Epithelial cell of esophagus (primary cell): ENCODE data around the gene KHSRP.

Source experiments
- DNase-seq: peaks from one replicate; pipeline ENCODE4 v3.0.0; 2010; ENCODE audit warnings: low read depth
- H3K4me3 ChIP-seq: 2 replicates; pipeline ENCODE4 v1.5.1; 2011; ENCODE audit warnings: mild to moderate bottlenecking, low read length, control low read depth
- CTCF ChIP-seq: IDR thresholded peaks from 2 replicates; pipeline ENCODE4 v1.5.1; 2011; ENCODE audit warnings: low read depth, mild to moderate bottlenecking, low read length, control low read depth, inconsistent platforms; ENCODE audit not compliant: insufficient read depth; ENCODE audit errors: missing control alignments

The KHSRP gene

GRCh38 chr19:6424195-6424938 is at the start of gene KHSRP:
Gene KHSRP, minus strand, starts transcription at chr19:6424811. Its CDS starts 110 bp downstream, at chr19:6424701.
- TF ChIP-seq CTCF: no peak
- DNase-seq: no peak
- H3K4me3 ChIP-seq: peak within 1 kb of the TSS; percentile 97

GRCh38 chr19:6473647-6474046 is 49.0 kb upstream of the KHSRP start:
- no peak overlapping the region for H3K4me3 ChIP-seq
- no peak for DNase-seq
- TF ChIP-seq CTCF: no peak

- no peak overlapping the region for H3K4me3 ChIP-seq
- TF ChIP-seq CTCF: no peak
- DNase-seq: no peak
Observed at GRCh38 chr19:6472713-6473112, 48.1 kb upstream of the KHSRP start.

- DNase-seq: no peak
- H3K4me3 ChIP-seq: no peak overlapping the region
- no peak for TF ChIP-seq CTCF
Observed at GRCh38 chr19:6471076-6471475, 46.5 kb upstream of the KHSRP start.

- no peak for TF ChIP-seq CTCF
- no peak for DNase-seq
- no peak overlapping the region for H3K4me3 ChIP-seq
Observed at GRCh38 chr19:6470173-6470572, 45.6 kb upstream of the KHSRP start.

- no peak for TF ChIP-seq CTCF
- DNase-seq: no peak
- H3K4me3 ChIP-seq: no peak overlapping the region
Observed at GRCh38 chr19:6467384-6467783, 42.8 kb upstream of the KHSRP start.

GRCh38 chr19:6466526-6467248 is 42.1 kb upstream of the KHSRP start:
- no peak for TF ChIP-seq CTCF
- no peak overlapping the region for H3K4me3 ChIP-seq
- DNase-seq: no peak
